COLO668 (cell line): ENCODE results near the gene FBXL4.

Experiments used
- DNase-seq: peaks from one replicate; lab custom pipeline; 2025; ENCODE audit not compliant: unreplicated experiment; lab: John Stamatoyannopoulos, UW

The FBXL4 gene

GRCh38 chr6:98887650-98888049 is 60.1 kb downstream of the FBXL4 start:
- no peak for DNase-seq

GRCh38 chr6:98885330-98885729 is 62.4 kb downstream of the FBXL4 start:
- DNase-seq = no peak

- no peak for DNase-seq
Measured at GRCh38 chr6:98880486-98880885, 67.3 kb downstream of the FBXL4 start.

GRCh38 chr6:98877250-98877649 is 70.5 kb downstream of the FBXL4 start:
- no peak for DNase-seq

GRCh38 chr6:98875375-98875774 is 72.4 kb downstream of the FBXL4 start:
- DNase-seq = no peak

- DNase-seq = no peak
Measured at GRCh38 chr6:98871821-98872220, 75.9 kb downstream of the FBXL4 start.

GRCh38 chr6:98871057-98871456 is 76.7 kb downstream of the FBXL4 start:
- no peak for DNase-seq

- no peak for DNase-seq
Measured at GRCh38 chr6:98864497-98864896, 83.2 kb downstream of the FBXL4 start.

GRCh38 chr6:98848539-98849242 is 99.1 kb downstream of the FBXL4 start:
- DNase-seq = no peak

- DNase-seq = no peak
Measured at GRCh38 chr6:98847779-98848538, 99.8 kb downstream of the FBXL4 start.

GRCh38 chr6:98847416-98847778 is 100.3 kb downstream of the FBXL4 start:
- DNase-seq = no peak

- DNase-seq = no peak
Measured at GRCh38 chr6:98846021-98846380, 101.7 kb downstream of the FBXL4 start.

- peak; percentile 71 for DNase-seq
Measured at GRCh38 chr6:98845211-98846020, 102.3 kb downstream of the FBXL4 start.

- peak; percentile 48 for DNase-seq
Measured at GRCh38 chr6:98844244-98845210, 103.2 kb downstream of the FBXL4 start.

GRCh38 chr6:98843271-98844243 is 104.2 kb downstream of the FBXL4 start:
- DNase-seq = peak; percentile 14

GRCh38 chr6:98842342-98843180 is 105.2 kb downstream of the FBXL4 start:
- no peak for DNase-seq

GRCh38 chr6:98841621-98842341 is 106.0 kb downstream of the FBXL4 start:
- DNase-seq = no peak

- no peak for DNase-seq
Measured at GRCh38 chr6:98840996-98841513, 106.7 kb downstream of the FBXL4 start.
